Sigmoid colon (tissue), 3 donors: ENCODE measurements around the gene MRPL40.

ENCODE experiments used
- POLR2A ChIP-seq, 2 donors: fragments of 450-650 bp; IDR thresholded peaks; one replicate each; pipeline ENCODE4 v1.6.1; 2016; ENCODE audit warnings: antibody characterized with exemption in 2 of 2, mild to moderate bottlenecking in 2 of 2, moderate library complexity in 2 of 2
- TF ChIP-seq, protein P1 (sequence below), 4 experiments: fragments of 450-650 bp in 3 of 4; fragments of 200-600 bp in 1 of 4; IDR thresholded peaks; one replicate each; pipeline ENCODE4 v1.5.1; 2016 to 2019; ENCODE audit warnings: antibody characterized with exemption in 4 of 4, mild to moderate bottlenecking in 3 of 4, moderate library complexity in 2 of 4

DNA sequence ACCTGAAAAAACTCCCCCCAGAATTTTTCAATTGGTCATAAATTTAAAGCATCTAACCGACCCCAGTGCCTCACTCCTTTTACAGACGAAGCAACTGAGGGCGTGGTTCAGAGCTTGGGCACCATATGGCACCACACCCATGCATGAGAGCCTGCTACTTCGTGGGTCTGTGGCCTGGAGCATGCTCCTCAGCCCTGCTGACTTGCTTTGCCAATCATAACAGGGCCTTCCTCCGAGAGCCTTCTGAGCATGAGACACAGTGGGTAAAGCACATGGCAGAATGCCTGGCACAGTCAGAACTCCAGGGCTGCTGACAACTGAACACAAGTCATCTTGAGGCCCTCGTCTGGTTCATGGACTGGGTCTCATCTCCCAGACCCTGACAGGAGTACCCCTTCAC lies 34.1 kb upstream of the MRPL40 start:
- TF ChIP-seq, protein P1, sequence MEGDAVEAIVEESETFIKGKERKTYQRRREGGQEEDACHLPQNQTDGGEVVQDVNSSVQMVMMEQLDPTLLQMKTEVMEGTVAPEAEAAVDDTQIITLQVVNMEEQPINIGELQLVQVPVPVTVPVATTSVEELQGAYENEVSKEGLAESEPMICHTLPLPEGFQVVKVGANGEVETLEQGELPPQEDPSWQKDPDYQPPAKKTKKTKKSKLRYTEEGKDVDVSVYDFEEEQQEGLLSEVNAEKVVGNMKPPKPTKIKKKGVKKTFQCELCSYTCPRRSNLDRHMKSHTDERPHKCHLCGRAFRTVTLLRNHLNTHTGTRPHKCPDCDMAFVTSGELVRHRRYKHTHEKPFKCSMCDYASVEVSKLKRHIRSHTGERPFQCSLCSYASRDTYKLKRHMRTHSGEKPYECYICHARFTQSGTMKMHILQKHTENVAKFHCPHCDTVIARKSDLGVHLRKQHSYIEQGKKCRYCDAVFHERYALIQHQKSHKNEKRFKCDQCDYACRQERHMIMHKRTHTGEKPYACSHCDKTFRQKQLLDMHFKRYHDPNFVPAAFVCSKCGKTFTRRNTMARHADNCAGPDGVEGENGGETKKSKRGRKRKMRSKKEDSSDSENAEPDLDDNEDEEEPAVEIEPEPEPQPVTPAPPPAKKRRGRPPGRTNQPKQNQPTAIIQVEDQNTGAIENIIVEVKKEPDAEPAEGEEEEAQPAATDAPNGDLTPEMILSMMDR (IDR thresholded peaks at IDR 0.05) = no peak
- TF ChIP-seq POLR2A (IDR thresholded peaks at IDR 0.05) = no peak
